NCI-H2171 (cell line): ENCODE data around the gene IMPG1.

Source experiments
- DNase-seq: peaks from one replicate; lab custom pipeline; 2025; lab: John Stamatoyannopoulos, UW

IMPG1 gene

DNA sequence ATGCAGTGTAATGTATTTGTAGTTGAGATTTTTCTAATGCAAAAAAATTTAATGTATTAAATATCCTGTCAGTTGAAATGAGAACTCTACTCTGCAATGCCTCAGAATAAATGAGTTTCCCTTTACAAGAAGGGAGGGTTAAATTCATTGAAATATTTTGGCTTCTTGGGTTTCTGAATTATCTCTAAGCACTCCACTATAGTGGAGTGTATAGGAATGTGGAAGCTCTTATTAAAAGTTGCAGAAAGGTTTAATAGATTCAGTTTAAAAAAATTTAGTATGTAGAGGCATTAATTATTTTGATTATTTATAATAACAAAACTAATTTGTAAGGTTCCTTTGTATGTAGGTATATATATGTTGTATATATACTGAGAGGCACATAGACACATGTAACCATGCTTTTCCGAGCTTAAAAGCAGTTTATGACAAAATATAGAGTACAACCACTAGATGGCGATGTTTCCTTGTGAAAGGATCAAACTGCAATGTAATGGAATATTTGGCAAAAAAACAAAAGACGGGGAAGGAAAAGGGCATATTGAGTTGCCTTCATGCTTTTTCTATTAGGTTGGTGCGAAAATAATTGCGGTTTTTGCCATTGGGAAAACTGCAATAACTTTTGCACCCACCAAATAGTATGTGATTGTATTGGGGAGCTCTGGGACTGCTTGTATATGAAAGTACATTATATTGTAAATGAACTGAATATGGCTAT is 179.2 kb downstream of the IMPG1 start:
- DNase-seq, result peak; percentile 65

DNA sequence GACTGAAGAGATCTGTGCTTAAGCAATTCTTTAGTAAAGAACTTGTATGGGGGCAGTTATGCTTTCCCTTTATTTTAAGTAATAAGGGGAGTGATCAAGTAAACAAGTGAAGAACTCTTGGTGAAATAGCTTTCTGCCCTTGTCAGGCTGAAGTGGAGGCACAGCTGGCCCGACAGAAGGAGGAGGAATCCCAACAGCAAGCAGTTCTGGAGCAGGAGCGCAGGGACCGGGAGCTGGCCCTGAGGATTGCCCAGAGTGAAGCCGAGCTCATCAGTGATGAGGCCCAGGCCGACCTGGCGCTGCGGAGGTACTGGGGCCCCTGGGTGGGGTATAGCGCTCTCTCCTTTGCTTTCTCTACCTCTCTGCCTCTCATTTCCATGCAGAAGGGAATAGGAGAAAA is 180.1 kb downstream of the IMPG1 start:
- no peak for DNase-seq

DNA sequence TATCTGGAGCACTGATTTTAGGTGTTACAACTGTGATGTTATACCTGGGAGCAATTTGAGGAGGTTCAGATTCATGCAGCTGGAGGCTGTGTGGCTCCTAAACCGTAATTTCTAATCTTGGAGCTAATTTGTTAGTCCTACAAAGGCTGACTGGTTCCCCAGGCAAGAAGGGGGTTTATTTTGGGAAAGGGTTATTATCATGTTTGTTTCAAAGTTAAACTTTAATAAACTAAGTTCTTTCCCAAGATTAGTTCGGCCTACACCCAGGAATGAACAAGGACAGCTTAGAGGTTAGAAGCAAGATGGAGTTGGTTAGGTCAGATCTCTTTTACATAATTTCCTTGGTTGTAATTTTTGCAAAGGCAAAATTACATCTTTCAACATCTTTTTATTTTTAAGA is 187.6 kb downstream of the IMPG1 start:
- no peak for DNase-seq

DNA sequence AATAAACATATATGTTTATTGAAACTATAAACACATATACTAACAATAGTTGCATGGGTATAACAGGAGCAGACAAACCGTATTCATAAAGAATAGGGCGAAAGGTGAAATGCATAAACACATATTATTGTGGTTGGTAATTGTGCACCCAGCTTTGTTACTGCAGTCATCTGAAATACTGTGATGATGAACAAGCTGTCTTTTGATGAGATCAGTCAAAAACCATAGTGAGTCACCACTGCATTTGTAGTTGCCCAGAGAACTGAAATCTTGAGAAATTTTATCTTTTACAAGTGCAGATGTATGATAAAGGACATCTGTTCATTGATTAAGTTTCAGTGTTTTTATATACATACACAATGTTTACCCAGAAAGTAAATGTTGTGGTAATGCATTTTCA is 189.7 kb downstream of the IMPG1 start:
- peak; percentile 27 for DNase-seq

DNA sequence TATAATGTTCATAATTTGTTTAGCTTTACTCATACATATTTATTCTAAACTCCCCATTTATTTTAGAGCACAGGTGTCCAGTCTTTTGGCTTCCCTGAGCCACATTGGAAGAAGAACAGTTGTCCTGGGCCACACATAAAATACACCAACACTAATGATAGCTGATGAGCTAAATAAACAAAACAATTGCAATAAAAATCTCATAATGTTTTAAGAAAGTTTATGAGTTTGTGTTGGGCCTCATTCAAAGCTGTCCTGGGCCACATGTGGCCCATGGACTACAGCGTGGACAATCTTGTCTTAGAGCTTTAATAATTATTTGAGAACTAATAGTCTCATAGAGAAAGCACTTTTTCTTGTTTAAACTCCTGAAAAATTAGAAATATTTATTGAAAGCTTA is 192.2 kb downstream of the IMPG1 start:
- no peak for DNase-seq

DNA sequence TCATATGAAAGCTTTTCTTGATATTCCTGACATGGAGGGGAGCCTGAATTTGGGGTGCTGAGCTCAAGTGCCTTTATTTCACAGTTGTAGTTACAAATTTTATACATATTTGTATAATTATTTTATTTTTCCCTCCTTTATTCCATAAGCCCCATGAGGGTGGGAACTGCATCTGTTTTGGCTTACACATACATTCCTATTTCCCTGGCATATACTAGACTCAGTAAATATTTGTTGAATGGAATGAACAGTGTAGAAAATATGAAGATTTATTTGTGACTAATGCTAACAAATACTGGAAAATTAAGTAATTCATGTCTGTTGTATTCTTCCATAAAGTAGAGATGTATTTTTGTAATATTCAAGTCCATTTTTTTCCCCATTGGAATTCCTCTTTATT is 196.3 kb downstream of the IMPG1 start:
- DNase-seq, result no peak

DNA sequence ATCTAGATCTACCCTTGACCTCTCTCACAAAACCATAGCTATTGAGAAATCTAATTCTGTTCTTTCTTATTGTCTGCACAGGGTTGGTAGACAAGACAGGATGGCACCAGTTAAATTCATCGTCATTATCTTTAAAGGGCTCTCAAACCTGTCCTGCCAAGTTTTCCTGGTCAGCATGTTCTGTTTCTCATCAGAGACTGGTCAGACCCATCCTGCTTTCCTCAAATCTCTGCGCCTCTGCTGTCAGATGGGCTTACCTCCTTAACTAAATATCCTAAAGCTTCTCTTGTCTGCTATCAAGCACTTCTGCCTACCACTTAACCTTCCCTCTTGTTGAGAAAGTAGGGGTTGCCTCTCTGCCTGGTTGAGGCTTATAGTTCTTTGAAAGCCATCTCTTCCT is 198.2 kb downstream of the IMPG1 start:
- DNase-seq, result no peak
